Measurements from ENCODE around the gene NOP58.

- TF ChIP-seq CTCF (IDR thresholded peaks at IDR 0.05): no peak
- no peak for TF ChIP-seq POLR2A (IDR thresholded peaks at IDR 0.05)
Measured at GRCh38 chr2:202278036-202278760, 12.6 kb downstream of the NOP58 start.
